Left ventricle myocardium inferior (tissue), 1 donor: ENCODE results near the gene PRR18. TPM values are rescaled to one million over a fixed set of nuclear protein-coding genes. Genes with fewer than 3 reads are reported as not detected.

Source experiments
- DNase-seq: peaks from one replicate; pipeline ENCODE4 v3.0.0-alpha.2; 2020
- H3K27ac ChIP-seq: fragments of 200-600 bp; replicated peaks from 2 replicates; pipeline ENCODE4 v1.8.0; 2021
- H3K27me3 ChIP-seq: fragments of 200-600 bp; 2 replicates; pipeline ENCODE4 v1.8.0; 2021; ENCODE audit warnings: low read depth
- H3K36me3 ChIP-seq: fragments of 200-600 bp; 2 replicates; pipeline ENCODE4 v1.8.0; 2021
- H3K4me1 ChIP-seq: fragments of 200-600 bp; 2 replicates; pipeline ENCODE4 v1.8.0; 2021
- H3K4me3 ChIP-seq: fragments of 200-600 bp; 2 replicates; pipeline ENCODE4 v1.8.0; 2021; ENCODE audit warnings: mild to moderate bottlenecking, moderate library complexity
- H3K9me3 ChIP-seq: fragments of 200-600 bp; replicated peaks from 2 replicates; pipeline ENCODE4 v1.8.0; 2021
- CTCF ChIP-seq: fragments of 200-600 bp; IDR thresholded peaks from 2 replicates; pipeline ENCODE4 v1.8.0; 2021; ENCODE audit warnings: antibody characterized with exemption, mild to moderate bottlenecking, borderline replicate concordance
- intact Hi-C: fragments of 100-400 bp; cut with micrococcal nuclease; formaldehyde crosslinking; loops from one replicate; pipeline ENCODE4 v1.11.0; 2022
- total RNA-seq: library from RNA; stranded (reverse); fragmentation: NEBNext Ultra II Directional; extraction: Animal tissue kit (Norgen Biotek cat#: 25700); gene quantifications from one replicate; pipeline ENCODE4 v1.2.1, GENCODE V29; 2021
- donor health status: DM: no; HTN: yes; CAD: no; lungs with severe emphysema.

Gene PRR18
- total RNA-seq, 1 donor from 2014 or later = not detected

- no peak overlapping the region for H3K4me3 ChIP-seq
- no peak for DNase-seq
- TF ChIP-seq CTCF = no peak
- H3K9me3 ChIP-seq = no peaks in the 10 kb centered on the region
- H3K36me3 ChIP-seq = no peaks in the 10 kb centered on the region
- H3K27ac ChIP-seq = no peak overlapping the region
- peaks cover 90% of the 10 kb centered on the region for H3K27me3 ChIP-seq
- intact Hi-C loops = no loop called here
- no peaks in the 10 kb centered on the region for H3K4me1 ChIP-seq
Measured at GRCh38 chr6:166297606-166298005, 10.6 kb downstream of the PRR18 start.

DNA sequence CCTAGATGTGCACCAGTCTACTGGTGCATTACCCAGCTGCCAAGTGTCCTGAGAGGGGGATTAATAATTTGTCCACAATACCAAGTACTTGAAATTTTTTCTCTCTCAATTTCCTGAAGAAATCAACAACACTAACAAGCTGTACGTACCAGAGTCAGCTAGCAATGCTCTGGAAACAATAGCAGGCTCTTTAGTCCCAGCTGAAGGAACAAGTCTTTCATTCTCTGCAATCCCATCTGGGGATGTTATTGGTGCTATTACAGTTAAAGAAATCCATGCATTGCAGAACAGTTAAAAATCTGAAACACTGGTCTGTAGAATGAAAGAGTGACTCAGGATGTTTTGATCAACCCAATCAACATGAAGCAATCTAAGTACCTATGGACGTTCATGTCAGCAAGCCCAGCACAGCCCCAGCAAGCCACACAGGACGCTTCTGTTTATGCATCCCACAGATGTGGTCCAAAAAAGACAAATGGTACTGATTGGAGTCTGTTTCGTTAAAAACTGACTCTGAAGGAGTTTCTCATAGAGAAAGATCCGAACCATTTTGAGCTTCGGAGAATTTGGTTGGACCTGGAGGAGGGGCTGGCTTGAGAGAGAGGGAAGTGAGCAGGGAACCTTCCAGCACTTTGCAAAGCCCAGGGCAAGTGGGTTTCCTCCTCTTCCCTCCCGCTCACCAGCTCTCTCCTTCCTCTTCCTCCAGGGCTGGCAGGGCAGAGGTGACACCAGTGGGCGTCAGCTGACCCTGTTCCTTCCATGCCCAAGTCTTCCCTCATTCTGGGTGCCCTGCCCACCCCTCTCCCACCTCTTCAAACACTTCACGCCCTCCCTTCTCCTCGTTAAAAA lies 11.9 kb downstream of the PRR18 start:
- no peak for TF ChIP-seq CTCF
- no peak for DNase-seq
- H3K4me3 ChIP-seq = no peak overlapping the region
- intact Hi-C loops = no loop called here
- H3K27ac ChIP-seq = no peak overlapping the region
- H3K36me3 ChIP-seq = no peaks in the 10 kb centered on the region
- peaks cover 90% of the 10 kb centered on the region for H3K27me3 ChIP-seq
- H3K9me3 ChIP-seq = no peaks in the 10 kb centered on the region
- H3K4me1 ChIP-seq = no peaks in the 10 kb centered on the region

- no peak for DNase-seq
- Histone ChIP-seq H3K4me3 (no peak overlapping the region), H3K4me1 (no peaks in the 10 kb centered on the region), H3K9me3 (no peaks in the 10 kb centered on the region), H3K27me3 (peaks cover 79% of the 10 kb centered on the region), H3K36me3 (no peaks in the 10 kb centered on the region), H3K27ac (no peak overlapping the region)
- no peak for TF ChIP-seq CTCF
- intact Hi-C loops = no loop called here
Measured at GRCh38 chr6:166293731-166294584, 14.2 kb downstream of the PRR18 start.

- Histone ChIP-seq H3K4me1 (no peaks in the 10 kb centered on the region), H3K27ac (no peak overlapping the region), H3K9me3 (no peaks in the 10 kb centered on the region), H3K36me3 (no peaks in the 10 kb centered on the region), H3K4me3 (no peak overlapping the region), H3K27me3 (peaks cover 49% of the 10 kb centered on the region)
- DNase-seq = no peak
- TF ChIP-seq CTCF = no peak
- intact Hi-C loops = no loop called here
Measured at GRCh38 chr6:166289207-166290060, 18.8 kb downstream of the PRR18 start.

GRCh38 chr6:166286839-166287271 lies 21.3 kb downstream of the PRR18 start:
- DNase-seq = no peak
- intact Hi-C loops = no loop called here
- TF ChIP-seq CTCF = no peak
- Histone ChIP-seq H3K27me3 (peaks cover 46% of the 10 kb centered on the region), H3K4me1 (no peaks in the 10 kb centered on the region), H3K36me3 (no peaks in the 10 kb centered on the region), H3K4me3 (no peak overlapping the region), H3K9me3 (no peaks in the 10 kb centered on the region), H3K27ac (no peak overlapping the region)
